GM19395 (cell line): Measurements from ENCODE around the gene ILK.

Experiments
- ATAC-seq: cut with Tn5 transposase; IDR thresholded peaks from one replicate; pipeline ENCODE4 v1.9.1; 2021; ENCODE audit warnings: mild to moderate bottlenecking, moderate library complexity; ENCODE audit not compliant: unreplicated experiment

The ILK gene

DNA sequence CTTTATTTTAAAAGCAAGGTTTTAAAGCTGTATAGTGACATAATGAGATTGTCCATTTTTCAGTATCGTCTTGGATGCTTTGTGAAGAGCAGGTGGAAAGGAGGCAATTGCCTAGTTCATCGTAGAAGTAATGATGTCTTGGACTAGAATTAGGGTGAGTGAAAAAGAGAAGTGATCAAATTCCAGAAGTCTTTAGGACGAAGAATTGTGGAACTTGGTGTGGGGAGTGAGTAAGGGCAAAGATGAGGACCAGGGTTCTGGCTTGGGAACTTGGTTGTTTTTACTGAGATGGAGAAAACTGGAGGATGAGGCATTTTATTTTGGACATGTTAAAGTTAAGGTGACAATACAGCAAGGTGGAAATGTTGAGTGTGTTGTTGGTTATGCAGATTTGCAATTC lies 1.2 kb downstream of the ILK start:
- no peak for ATAC-seq

DNA sequence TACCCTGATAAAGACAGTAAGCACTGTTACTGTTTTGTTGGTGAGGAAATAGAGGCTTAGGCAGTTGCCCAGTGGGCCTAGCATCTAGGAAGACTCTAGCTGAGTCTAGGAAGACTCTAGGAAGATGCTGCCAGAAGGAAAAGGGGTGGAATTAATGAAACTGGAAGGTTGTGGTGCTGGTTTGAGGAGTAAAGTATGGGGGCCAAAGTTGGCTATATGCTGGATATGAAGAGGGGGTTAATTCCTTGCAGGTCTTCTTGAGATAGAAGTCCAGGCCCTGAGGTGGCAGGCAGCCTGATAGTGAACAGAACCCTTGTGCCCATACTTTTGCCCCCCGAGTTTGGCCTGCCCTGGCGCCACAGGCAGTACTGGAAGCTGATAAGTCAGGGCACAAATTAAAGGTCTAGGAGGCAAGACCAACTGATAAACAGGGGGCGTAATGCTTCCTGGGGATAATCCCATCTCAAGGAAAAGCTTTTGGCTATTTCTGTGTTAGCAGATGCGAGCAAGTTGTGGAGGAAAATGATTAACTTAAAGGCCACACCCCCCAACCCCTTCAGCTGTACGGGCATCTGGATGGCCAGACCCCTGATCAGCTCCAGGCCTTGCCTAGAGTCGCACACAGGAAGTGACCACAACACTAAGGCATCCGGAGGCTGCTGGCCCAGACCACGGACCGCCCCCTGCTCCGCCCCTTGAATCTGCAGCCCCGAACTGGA lies 3.1 kb downstream of the ILK start:
- peak; percentile 39 for ATAC-seq

DNA sequence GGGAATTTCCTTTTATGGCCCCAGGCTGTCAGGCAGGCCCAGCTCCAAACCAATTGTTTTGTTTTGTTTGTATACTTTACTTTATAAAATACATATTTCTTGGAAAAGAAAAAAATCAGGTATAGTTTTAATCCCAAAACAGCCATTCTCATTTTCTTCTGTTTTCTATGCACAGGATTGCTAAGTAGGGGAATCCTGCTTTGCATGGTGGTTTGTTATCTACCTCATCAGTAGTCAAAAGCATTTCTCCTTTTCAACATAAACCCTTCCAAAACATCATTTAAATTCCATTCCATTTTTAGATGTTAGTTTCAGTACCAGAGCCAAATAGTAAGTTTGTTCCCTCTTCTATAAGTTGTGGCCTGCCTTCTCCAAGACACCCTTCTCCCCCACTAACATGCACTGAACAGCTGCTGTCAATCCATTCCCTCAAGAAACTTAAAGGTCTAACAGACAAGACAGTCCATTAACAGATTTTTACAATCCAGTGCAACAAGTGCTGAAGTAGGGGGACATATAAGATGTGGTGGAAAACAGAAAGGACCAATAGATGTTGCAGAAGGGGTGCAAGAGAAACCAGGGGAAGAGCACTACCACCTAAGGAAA lies 3.7 kb downstream of the ILK start:
- no peak for ATAC-seq

DNA sequence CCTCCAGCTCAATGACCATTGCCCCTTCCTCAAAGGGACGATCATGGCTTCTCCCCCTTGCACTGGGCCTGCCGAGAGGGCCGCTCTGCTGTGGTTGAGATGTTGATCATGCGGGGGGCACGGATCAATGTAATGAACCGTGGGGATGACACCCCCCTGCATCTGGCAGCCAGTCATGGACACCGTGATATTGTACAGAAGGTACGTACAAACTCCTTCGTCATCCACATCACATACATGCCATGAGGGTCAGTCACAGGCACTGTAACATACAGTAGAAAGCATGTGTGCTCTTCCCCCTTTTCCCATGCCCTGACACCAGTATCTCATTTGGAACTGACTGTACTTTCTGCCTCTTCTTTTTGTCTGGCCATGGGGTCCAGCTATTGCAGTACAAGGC lies 4.4 kb downstream of the ILK start:
- ATAC-seq: no peak

DNA sequence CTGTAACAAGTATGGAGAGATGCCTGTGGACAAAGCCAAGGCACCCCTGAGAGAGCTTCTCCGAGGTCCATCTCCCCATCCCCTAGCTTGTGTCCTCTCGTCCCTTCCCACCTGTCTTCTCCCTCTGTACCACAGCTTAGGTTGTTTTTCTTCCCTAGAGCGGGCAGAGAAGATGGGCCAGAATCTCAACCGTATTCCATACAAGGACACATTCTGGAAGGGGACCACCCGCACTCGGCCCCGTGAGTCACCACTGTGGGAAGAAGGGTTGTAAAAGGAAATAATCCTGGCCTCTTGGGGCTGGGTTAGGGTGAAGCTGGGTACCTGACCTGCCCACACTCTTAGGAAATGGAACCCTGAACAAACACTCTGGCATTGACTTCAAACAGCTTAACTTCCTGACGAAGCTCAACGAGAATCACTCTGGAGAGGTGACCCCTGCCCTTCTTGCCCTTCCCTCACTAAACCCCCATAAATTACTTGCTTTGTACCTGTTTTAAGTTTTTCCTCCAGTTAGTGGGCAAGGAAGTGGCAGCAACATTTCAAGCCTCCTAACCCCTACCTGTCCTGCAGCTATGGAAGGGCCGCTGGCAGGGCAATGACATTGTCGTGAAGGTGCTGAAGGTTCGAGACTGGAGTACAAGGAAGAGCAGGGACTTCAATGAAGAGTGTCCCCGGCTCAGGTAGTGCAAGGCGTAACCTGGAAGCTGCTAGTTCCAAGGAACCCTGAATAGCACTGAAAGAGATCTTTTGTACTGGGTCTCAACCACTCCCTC lies 5.3 kb downstream of the ILK start:
- no peak for ATAC-seq

DNA sequence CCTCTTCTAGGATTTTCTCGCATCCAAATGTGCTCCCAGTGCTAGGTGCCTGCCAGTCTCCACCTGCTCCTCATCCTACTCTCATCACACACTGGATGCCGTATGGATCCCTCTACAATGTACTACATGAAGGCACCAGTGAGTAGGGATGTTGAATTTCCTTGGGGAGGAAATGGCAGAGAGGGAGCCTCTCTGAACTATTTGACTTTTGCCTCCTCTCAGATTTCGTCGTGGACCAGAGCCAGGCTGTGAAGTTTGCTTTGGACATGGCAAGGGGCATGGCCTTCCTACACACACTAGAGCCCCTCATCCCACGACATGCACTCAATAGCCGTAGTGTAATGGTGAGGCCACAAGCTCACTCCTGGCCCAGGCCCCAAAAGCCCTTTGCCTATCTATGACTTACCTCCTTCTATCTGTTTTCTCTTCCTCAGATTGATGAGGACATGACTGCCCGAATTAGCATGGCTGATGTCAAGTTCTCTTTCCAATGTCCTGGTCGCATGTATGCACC lies 6.0 kb downstream of the ILK start:
- ATAC-seq: no peak

DNA sequence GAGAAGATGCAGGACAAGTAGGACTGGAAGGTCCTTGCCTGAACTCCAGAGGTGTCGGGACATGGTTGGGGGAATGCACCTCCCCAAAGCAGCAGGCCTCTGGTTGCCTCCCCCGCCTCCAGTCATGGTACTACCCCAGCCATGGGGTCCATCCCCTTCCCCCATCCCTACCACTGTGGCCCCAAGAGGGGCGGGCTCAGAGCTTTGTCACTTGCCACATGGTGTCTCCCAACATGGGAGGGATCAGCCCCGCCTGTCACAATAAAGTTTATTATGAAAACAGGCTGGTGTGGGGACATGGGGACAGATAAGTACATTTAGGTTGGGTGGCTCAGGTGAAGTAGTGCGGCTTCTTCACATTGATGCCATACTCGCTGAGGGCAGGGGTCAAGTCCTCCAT lies 7.0 kb downstream of the ILK start:
- no peak for ATAC-seq

DNA sequence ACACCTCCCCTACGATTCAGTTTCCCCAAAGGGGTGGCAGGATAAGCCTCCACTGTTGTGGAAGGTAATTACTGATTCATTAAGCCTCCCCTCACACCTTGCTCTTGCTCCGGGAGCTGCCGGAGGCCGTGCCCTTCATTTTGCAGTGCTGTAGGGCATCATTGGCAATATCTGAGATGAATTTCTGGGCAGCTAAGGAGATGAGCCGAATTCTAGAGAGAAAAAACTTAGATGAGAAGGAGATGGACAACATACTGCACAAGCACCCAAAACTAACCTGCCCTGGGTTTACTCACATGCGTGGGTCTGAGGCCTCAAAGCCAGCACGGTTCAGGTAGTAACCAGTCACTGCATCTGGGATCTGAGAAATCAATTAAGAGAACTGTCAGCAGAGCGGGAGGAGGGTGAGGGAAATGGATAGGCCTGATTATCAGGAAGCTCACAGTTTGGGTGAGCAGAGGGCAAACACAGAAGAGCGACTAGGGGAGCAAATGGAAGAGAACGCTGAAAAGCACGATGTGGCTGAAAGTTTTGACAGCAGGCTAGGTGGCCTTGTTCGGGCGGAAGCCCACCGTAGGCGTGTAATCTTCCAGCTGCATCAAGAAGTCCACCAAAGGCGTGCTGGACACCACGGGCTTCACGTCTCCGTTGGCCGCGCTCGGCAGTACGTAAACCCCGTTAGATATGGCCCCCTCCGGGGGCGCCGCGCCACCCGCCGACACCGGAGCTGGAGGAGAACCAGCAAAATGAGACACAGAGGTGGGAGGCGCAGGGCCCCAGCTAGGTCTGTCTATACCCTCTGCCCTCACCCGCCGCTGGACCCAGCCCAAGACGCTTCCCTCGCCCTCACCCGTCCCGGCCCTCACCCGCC lies 7.8 kb downstream of the ILK start:
- ATAC-seq: peak; percentile 3

DNA sequence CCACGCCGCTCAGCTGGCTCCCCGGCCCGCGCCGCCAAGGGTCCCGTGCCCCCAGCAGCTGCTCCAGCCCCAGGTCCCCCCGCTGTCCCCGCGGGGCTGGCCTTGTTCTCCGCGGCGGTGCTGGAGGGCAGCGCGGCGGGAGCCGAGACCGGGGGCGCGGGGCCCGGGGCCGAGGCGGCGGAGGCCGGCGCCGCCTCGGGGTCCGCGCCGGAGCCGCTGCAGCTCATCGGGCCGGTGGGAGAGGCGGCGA lies 8.3 kb downstream of the ILK start:
- peak; percentile 14 for ATAC-seq

DNA sequence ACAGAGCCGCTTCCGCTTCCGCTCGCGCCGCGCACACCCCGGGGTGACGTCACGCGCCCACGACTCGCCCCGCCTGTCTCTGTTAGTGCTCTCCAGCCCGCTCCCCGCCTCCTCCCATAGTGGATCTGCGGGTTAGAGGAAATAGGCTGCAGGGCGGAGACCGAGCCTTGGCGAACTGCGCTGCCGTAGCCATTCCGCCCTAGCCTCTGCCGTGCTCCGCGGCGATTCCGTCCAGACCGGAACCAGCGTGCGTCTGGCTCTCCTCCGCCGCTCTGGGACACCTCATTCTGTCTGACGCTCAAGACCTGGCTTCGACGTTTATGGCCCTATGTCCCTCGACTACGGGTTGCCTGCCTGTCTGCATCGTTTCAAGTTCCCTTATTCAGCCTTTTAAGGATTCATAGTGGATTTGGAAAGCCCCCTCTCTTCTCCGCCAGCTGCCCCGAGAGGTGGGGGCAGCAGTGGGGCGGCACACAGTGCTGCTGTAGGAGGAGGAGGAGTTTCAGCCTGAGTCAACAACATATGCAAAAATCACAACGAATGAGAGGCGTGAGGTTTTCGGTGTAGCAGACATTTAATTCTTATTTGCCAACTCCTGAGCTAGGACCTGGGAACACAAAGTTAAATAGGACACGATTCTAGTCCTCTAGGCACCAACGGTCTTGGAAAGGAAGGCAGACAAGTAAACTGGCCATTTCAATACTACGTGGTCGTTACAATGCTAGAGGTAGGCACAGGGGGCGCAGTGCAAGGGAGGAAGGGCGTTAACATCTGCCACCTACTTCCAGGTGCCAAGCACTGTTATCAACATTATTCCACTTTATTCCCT lies 8.9 kb downstream of the ILK start, which contains the start of gene TAF10:
Gene TAF10 (minus strand): TSS at position 4 of the 829 bp plus-strand sequence. CDS start 27 bp downstream, outside the sequence.
- ATAC-seq: peak; percentile 87

DNA sequence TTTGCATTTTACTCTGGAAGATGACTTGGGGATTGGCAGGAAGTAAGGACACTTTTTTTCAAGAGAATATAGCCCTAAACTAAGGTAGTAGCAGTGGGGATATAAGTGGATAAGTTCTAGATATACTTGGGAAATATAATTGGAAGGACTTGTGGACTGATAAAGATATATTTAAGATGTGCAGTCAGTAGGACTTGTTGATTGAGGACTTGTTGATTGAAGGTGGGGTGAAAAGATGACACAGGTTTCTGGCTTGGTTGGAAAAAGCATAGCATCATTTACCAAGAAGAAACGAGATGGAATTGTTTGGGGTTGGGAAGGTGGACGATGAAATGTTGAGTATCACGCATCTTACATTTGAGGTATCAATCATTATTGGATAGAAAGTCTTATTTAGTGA lies 9.9 kb downstream of the ILK start:
- ATAC-seq: no peak

DNA sequence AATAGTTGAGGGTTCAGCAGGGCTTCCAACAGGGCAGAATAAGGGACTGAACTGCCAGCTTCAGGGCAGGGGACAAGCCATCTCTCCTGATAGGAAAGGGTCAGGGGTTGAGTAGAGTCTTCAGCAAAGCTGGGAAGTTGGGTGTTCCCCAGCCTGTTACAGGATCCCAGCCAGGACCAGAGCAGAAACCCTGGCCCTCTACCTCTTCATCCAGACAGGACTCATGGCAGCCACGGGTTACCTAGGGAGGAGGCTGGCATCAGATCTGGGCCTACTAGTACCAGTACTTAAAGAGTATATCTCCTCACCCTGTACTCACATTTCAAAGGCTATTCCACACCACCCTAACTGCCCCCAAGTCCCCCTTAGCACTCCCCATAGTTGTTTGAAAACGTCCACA lies 10.9 kb downstream of the ILK start:
- ATAC-seq: no peak

DNA sequence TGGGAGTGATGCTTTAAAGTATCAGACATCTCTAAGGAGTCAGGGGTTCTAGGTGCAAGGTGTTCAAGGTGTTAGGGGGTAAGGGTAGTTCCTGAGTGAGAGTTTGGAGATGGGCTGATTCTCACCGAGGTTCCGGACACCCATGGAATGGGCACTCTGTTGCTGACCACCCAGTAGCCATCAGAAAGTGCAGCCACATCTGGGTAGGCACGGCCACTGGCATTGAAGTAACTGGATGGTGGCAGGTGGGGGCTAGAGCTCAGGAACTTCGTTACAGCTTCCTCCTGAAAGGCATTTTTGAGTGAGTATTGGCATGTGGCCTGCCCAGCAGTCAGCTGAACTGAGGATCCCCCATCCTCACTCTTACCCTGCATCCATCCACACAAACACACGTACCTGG lies 11.5 kb downstream of the ILK start:
- ATAC-seq: no peak

DNA sequence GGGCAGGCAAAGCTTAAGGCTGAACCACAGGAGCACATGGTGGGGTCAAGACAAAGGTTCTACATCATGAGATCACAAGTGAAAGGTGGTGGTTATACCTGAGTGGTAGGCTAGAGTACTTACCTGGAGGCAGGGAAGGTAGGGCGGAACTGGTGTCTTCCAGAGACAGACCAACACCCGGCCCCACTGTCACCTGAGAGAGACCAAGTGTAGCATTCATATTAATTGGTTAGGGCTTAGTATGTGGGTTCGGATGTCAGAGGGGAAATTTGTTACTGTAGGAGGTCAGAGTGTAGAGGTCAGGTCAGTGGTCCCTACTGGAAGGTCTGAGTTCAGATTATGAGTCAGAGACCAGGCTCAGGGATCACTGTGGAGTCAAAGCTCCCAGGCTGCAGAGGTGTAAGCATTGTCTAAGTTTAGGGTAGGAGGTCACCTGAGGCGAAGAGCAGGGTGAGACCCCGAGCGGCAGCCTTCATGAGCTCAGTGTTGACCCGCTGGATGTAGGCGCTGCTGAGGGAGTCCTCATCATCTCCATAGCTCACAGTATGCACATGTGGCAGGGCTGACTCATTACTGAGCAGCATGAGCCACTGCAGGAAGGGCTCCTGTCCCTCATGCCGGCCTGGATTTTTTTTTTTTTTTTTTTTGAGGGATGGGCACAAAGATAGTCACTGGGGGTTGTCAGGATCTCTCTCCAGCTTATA lies 12.5 kb downstream of the ILK start:
- ATAC-seq: no peak

DNA sequence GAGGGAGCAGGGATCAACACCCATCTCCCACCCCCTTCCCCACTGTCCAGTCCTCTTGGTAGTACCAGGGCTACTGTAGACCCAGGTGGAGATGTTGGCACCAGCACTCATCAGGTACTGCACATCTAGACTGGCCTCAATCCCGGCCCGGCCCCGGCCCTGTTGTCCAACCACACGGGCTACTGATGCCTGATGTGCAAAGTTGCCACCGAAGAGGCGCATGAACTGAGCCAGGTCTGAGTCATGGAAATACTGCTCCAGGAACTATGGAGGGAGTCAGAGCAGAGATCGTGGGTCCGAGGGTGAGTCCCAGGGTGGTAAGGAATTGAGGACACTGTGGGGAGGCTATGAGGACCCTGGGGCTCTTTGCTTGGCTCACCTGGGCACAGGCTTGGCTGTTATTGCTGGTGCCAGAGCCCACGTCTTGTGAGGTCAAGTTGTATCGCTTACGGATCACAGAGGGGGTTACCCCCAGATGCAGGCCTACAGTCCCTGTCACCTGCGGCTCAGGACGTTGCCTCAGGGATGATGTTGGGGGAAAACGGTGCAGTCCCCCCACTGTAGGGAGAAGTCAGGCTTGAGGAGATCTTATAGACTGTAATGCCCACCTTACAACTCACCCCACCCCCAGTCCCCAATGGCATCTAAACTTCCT lies 13.1 kb downstream of the ILK start:
- no peak for ATAC-seq

DNA sequence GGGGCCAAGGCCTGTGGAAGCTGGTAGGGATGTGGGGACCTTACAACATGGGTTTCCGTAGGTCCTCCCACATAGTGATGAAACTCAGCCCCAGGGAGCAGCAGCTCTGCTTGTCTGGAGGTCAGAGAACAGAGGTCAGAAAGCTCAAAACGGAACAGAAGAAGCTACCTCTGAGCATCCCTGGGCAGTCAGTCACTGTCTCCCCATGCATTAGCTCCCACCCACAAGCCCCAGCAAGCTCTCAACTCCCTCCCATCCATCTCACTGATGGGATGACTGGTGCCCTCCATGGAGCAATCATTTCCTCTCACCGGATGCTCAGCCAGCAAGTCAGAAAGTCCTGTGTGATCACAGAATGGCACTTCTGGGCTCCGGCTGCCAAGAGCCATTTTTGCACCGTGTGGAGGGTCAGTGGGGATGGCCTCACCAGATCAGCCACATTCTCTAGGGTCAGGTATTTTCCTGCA lies 13.8 kb downstream of the ILK start:
- ATAC-seq: no peak

DNA sequence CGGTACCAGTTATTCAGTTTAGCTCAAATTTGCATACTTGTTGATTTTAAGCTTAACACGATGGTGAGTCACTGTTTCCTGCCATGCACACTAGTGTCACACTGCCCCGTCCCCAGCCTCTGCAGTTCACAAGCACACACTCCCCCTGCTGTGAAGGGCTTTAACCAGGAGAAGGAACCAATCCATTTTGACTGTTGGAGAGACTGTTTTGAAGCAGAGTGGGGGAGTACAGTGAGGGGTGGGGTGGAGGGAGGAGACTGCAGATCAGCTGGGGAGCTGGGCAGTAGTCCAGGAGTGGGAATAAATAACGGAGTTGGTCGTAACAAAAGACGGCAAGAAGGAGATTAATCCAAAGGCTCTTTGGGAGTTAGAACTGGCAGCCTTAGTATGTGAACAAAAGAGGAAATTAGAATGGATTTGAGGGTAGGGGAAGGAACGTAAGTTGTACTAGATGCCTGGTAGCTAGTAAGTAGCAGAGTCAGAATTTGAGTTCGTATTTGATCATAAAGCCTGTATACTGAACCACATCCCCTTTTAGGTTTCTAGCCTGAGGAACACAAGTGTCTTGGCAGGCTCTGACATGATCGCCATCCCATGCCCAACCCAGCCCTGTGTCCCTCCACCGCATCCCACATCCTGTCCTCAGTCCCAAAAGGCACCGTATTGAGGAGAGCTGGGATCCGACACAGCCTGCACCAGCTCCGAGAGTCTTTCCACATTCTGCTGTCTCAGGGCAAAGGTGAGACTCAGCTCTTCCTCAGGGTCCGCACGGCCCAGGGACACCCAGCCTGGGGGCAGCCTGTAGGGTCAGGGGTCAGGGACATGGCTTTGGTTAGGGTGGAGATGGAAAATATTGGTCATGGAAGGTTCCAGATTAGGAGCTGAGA lies 14.8 kb downstream of the ILK start:
- peak; percentile 7 for ATAC-seq
